Endothelial cell of umbilical vein (primary cell): ENCODE results near the gene CDK7. TPM values are rescaled to one million over a fixed set of nuclear protein-coding genes. Genes with fewer than 3 reads are reported as not detected.
A peak's percentile ranks its signal among the peaks of the same experiment; 100 is the strongest.

Experiments used
- BruUV-seq: library from RNA; stranded (reverse); fragments of 400-500 nt; replicated peaks from 2 replicates; lab custom pipeline; 2021; lab: Mats Ljungman, UMichigan
- CTCF ChIA-PET: fragments of 300-600, 350-600 bp; sonication (Branson Sonifier 250); formaldehyde crosslinking; loops from one replicate; lab custom pipeline; 2021; ENCODE audit warnings: antibody characterized with exemption, inconsistent platforms; lab: Charles Lee
- POLR2A ChIA-PET: fragments of 300-600, 350-600 bp; sonication (Branson Sonifier 250); formaldehyde crosslinking; loops from one replicate; lab custom pipeline; 2021; ENCODE audit warnings: antibody characterized with exemption, inconsistent platforms; lab: Charles Lee
- DNase-seq: peaks from one replicate; pipeline ENCODE4 v3.0.0-alpha.2; 2011; ENCODE audit warnings: low read depth, low spot score
- FAIRE-seq: peaks from 2 replicates; lab custom pipeline; 2011; peaks lifted over from hg19 to GRCh38; lab: Jason Lieb, UNC
- H2AFZ ChIP-seq: 2 replicates; pipeline ENCODE4 v1.6.0; 2012; ENCODE audit warnings: low read depth, low read length, control low read depth, inconsistent platforms
- H3K27ac ChIP-seq: 2 replicates; pipeline ENCODE4 v1.5.1; 2011; ENCODE audit warnings: low read depth, mild to moderate bottlenecking, control low read depth, low read length, moderate library complexity; ENCODE audit not compliant: insufficient read depth
- H3K27me3 ChIP-seq, 2 experiments: 2 replicates each; pipeline versions ENCODE4 v1.6.0 to v1.6.1; 2011; ENCODE audit warnings: low read length in 2 of 2, mixed read lengths in 1 of 2; ENCODE audit not compliant: control insufficient read depth in 2 of 2, insufficient read depth in 2 of 2
- H3K36me3 ChIP-seq, 2 experiments: 2 replicates in 1 of 2; 3 replicates in 1 of 2; pipeline ENCODE4 v1.5.1; 2011; ENCODE audit warnings: low read length in 2 of 2, mild to moderate bottlenecking in 1 of 2, moderate library complexity in 1 of 2; ENCODE audit not compliant: control insufficient read depth in 2 of 2, insufficient read depth in 2 of 2; ENCODE audit errors: extremely low read depth in 1 of 2
- H3K4me1 ChIP-seq: 3 replicates; pipeline ENCODE4 v1.5.1; 2011; ENCODE audit warnings: mild to moderate bottlenecking, low read length; ENCODE audit not compliant: control insufficient read depth, insufficient read depth; ENCODE audit errors: extremely low read depth
- H3K4me2 ChIP-seq: 2 replicates; pipeline ENCODE4 v1.6.1; 2011; ENCODE audit warnings: low read length, control low read depth, mixed read lengths; ENCODE audit not compliant: insufficient read depth
- H3K4me3 ChIP-seq, 3 experiments: fragments of 200-600 bp in 1 of 3; sonication (generic), shearing (Covaris generic) in 1 of 3; replicated peaks in 1 of 3; 2 replicates each; pipeline ENCODE4 v1.5.1; 2011 to 2016; ENCODE audit warnings: control low read depth in 3 of 3, low read length in 3 of 3, mild to moderate bottlenecking in 2 of 3, inconsistent platforms in 1 of 3, low read depth in 1 of 3, moderate library complexity in 1 of 3; ENCODE audit not compliant: insufficient read depth in 1 of 3
- H3K79me2 ChIP-seq: 2 replicates; pipeline ENCODE4 v1.6.0; 2012; ENCODE audit warnings: low read length, inconsistent platforms; ENCODE audit not compliant: control insufficient read depth, insufficient read depth
- H3K9ac ChIP-seq: replicated peaks from 2 replicates; pipeline ENCODE3; 2011; ENCODE audit warnings: low read length, control low read depth; ENCODE audit not compliant: insufficient read depth; ENCODE audit errors: extremely low read depth
- H3K9me1 ChIP-seq: replicated peaks from 3 replicates; pipeline ENCODE4 v1.6.0; 2011; ENCODE audit warnings: mild to moderate bottlenecking, low read length; ENCODE audit not compliant: control insufficient read depth, insufficient read depth; ENCODE audit errors: extremely low read depth
- H3K9me3 ChIP-seq: replicated peaks from 2 replicates; pipeline ENCODE4 v1.5.1; 2012; ENCODE audit warnings: low read length, inconsistent platforms; ENCODE audit not compliant: control insufficient read depth, insufficient read depth
- H4K20me1 ChIP-seq: replicated peaks from 2 replicates; pipeline ENCODE3; 2011; ENCODE audit warnings: mild to moderate bottlenecking, low read length; ENCODE audit not compliant: control insufficient read depth, insufficient read depth; ENCODE audit errors: extremely low read depth
- CTCF ChIP-seq, 2 donors: IDR thresholded peaks; 1 replicate in 1 of 2; 2 replicates in 1 of 2; pipeline ENCODE4 v1.5.1; 2011; ENCODE audit warnings: low read length in 2 of 2, mild to moderate bottlenecking in 2 of 2, moderate library complexity in 2 of 2, control low read depth in 1 of 2, inconsistent platforms in 1 of 2, low read depth in 1 of 2; ENCODE audit not compliant: insufficient read depth in 1 of 2; ENCODE audit errors: extremely low read depth in 1 of 2
- EZH2 ChIP-seq: IDR thresholded peaks from 2 replicates; pipeline ENCODE4 v1.6.1; 2012; ENCODE audit warnings: borderline replicate concordance, low read depth, mild to moderate bottlenecking, moderate library complexity, low read length, inconsistent platforms; ENCODE audit not compliant: severe bottlenecking
- FOS ChIP-seq: IDR thresholded peaks from 2 replicates; pipeline ENCODE4 v1.6.1; 2011; ENCODE audit warnings: mild to moderate bottlenecking, low read length, moderate library complexity, borderline replicate concordance; ENCODE audit not compliant: insufficient read depth
- GATA2 ChIP-seq: IDR thresholded peaks from 2 replicates; pipeline ENCODE4 v1.7.0; 2011; ENCODE audit warnings: low read depth, mild to moderate bottlenecking, moderate library complexity, mixed read lengths, low read length; ENCODE audit not compliant: insufficient read length, insufficient read depth
- JUN ChIP-seq: IDR thresholded peaks from 2 replicates; pipeline ENCODE4 v1.6.1; 2011; ENCODE audit warnings: borderline replicate concordance, low read depth; ENCODE audit not compliant: insufficient read length, insufficient read depth
- MYC ChIP-seq: IDR thresholded peaks from one replicate; pipeline ENCODE4 v1.6.1; 2011; ENCODE audit warnings: mild to moderate bottlenecking, low read depth, low read length
- POLR2A ChIP-seq: IDR thresholded peaks from 2 replicates; pipeline ENCODE4 v1.6.1; 2012; ENCODE audit warnings: low read depth, mild to moderate bottlenecking, control low read depth, low read length
- POLR2AphosphoS5 ChIP-seq: IDR thresholded peaks from 2 replicates; pipeline ENCODE4 v1.6.1; 2012; ENCODE audit warnings: low read depth, mild to moderate bottlenecking, control low read depth, low read length, moderate library complexity; ENCODE audit not compliant: insufficient read depth
- dilution Hi-C: fragments of 300-500 bp; cut with MboI; formaldehyde crosslinking; loops from one replicate; pipeline ENCODE4 v1.15.0; 2019; ENCODE audit warnings: low sequenced_read_pairs; ENCODE audit not compliant: extremely low pct_ligation_motif_present
- intact Hi-C: fragments of 100-400 bp; cut with micrococcal nuclease; formaldehyde crosslinking; loops from one replicate; pipeline ENCODE4 v1.10.0; 2022
- polyA plus RNA-seq, 4 experiments: library from polyadenylated mRNA; depleted of rRNA in 3 of 4; stranded (reverse) in 3 of 4; unstranded in 1 of 4; fragments of >200 nt; gene quantifications; 2 replicates each; pipeline versions ENCODE4 v1.2.1 to v1.2.3, GENCODE V29; 2011 to 2012; ENCODE audit warnings: missing spikeins in 1 of 4
- total RNA-seq: library from RNA; stranded (reverse); gene quantifications from 2 replicates; pipeline ENCODE4 v1.2.3, GENCODE V29; 2021
- TF ChIP-seq, protein P1 (sequence below): IDR thresholded peaks from 2 replicates; pipeline ENCODE4 v1.6.1; 2011; ENCODE audit not compliant: insufficient read depth, insufficient read length

The CDK7 gene
- total and polyA plus RNA-seq, 2 donors (not counting 3 experiments of a cell fraction or from before 2014, with no cell fraction given): 24.6 to 38.1 TPM

- intact Hi-C loops (no loop called here), dilution Hi-C loops (no loop called here)
- no peak overlapping the region for H3K9ac ChIP-seq
- H3K27me3 ChIP-seq: no peaks in the 10 kb centered on the region
- CTCF ChIA-PET: interaction anchor here (1.4 kb wide), 2 partner anchors 12 to 173 kb away, joined by 3 read pairs; no protein-coding TSS in a partner anchor
- no peaks in the 10 kb centered on the region for H3K9me3 ChIP-seq
- POLR2A ChIA-PET: no interaction called here
- H3K9me1 ChIP-seq: no peaks in the 10 kb centered on the region
- no peaks in the 10 kb centered on the region for H3K79me2 ChIP-seq
- H2AFZ ChIP-seq: no peak overlapping the region
- DNase-seq: no peak
- no peak for FAIRE-seq
- TF ChIP-seq EZH2 (no peak), GATA2 (no peak), POLR2A (no peak), JUN (no peak), CTCF (IDR thresholded peaks at IDR 0.05; ENCODE audit: extremely low read depth in 1 of 2, insufficient read depth in 1 of 2, low read depth in 1 of 2, low read length in 2 of 2) (peak; percentile 9 to 32), FOS (no peak), MYC (no peak), POLR2AphosphoS5 (no peak)
- TF ChIP-seq, protein P1, sequence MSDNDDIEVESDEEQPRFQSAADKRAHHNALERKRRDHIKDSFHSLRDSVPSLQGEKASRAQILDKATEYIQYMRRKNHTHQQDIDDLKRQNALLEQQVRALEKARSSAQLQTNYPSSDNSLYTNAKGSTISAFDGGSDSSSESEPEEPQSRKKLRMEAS: no peak
- no peak overlapping the region for H3K4me3 ChIP-seq
- H4K20me1 ChIP-seq: no peaks in the 10 kb centered on the region
- H3K4me2 ChIP-seq: no peak overlapping the region
- peaks cover 6 to 7% of the 10 kb centered on the region in 2 experiments for H3K36me3 ChIP-seq
- peaks cover 9% of the 10 kb centered on the region for H3K4me1 ChIP-seq
- BruUV-seq: no TSS peak
- H3K27ac ChIP-seq: no peak overlapping the region
These were observed 31.2 kb downstream of the CDK7 start for GRCh38 chr5:69265931-69266330.
